SK-N-MC (cell line): Measurements from ENCODE around the gene RAET1G.

Source experiments
- DNase-seq: peaks from one replicate; pipeline ENCODE4 v3.0.0-alpha.2; 2011; ENCODE audit warnings: low read depth, low spot score
- H3K27ac ChIP-seq: fragments of 200-600 bp; sonication (generic); 2 replicates; pipeline ENCODE4 v1.5.1; 2016; ENCODE audit warnings: mixed run types
- H3K36me3 ChIP-seq: fragments of 200-600 bp; sonication (generic); 2 replicates; pipeline ENCODE4 v1.6.1; 2017; ENCODE audit warnings: antibody characterized with exemption, low read length, mixed read lengths; ENCODE audit not compliant: insufficient read depth
- H3K4me3 ChIP-seq: fragments of 200-600 bp; sonication (generic); 2 replicates; pipeline ENCODE4 v1.5.1; 2016
- H3K9ac ChIP-seq: fragments of 200-600 bp; sonication (generic); 2 replicates; pipeline ENCODE4 v1.8.0; 2017; ENCODE audit warnings: mixed run types, mixed read lengths; ENCODE audit not compliant: insufficient read length
- H3K9me3 ChIP-seq: fragments of 200-600 bp; sonication (generic); 2 replicates; pipeline ENCODE4 v1.6.1; 2017; ENCODE audit warnings: low read depth, mild to moderate bottlenecking, antibody characterized with exemption, low read length, moderate library complexity, mixed read lengths
- EZH2 ChIP-seq: fragments of 200-600 bp; sonication (generic); IDR thresholded peaks from one replicate; pipeline ENCODE4 v1.6.1; 2017; ENCODE audit warnings: antibody characterized with exemption
- FOXP2 ChIP-seq: optimal IDR thresholded peaks from 2 replicates; pipeline ENCODE3; 2011; ENCODE audit warnings: mild to moderate bottlenecking, moderate library complexity; ENCODE audit not compliant: insufficient read depth; ENCODE audit errors: extremely low read length, control extremely low read depth
- POLR2AphosphoS5 ChIP-seq: IDR thresholded peaks from 2 replicates; pipeline ENCODE4 v1.6.1; 2012; ENCODE audit warnings: mild to moderate bottlenecking, low read depth, low read length, borderline replicate concordance

RAET1G gene

GRCh38 chr6:149907317-149907716, 15.6 kb downstream of the RAET1G start:
- DNase-seq, result no peak
- no peak overlapping the region for H3K4me3 ChIP-seq
- H3K36me3 ChIP-seq, result no peaks in the 10 kb centered on the region
- no peaks in the 10 kb centered on the region for H3K9me3 ChIP-seq
- H3K27ac ChIP-seq, result no peak overlapping the region
- TF ChIP-seq POLR2AphosphoS5, result no peak
- TF ChIP-seq EZH2, result no peak
- TF ChIP-seq FOXP2, result no peak
- no peak overlapping the region for H3K9ac ChIP-seq

DNA sequence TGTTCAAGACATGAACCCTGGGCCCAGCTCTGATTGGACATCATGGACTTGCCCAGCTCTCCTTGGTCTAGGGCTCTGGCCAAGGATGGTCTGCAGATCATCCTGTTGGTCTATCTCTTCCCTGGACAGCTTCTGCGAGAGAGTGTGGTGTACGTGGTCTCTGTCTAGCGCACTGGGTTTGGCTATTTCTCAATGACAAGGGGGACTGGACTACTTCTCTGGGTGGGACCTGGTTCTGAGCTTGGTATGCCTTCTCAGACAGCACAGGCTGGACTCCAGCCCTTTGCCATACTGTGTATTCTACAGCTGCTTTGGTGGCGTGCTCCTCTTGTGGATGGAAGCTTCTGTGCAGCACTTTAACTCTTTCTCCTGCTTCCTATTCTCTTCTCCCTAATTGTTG, 16.5 kb downstream of the RAET1G start:
- Histone ChIP-seq H3K9ac (no peak overlapping the region), H3K36me3 (no peaks in the 10 kb centered on the region), H3K27ac (no peak overlapping the region), H3K9me3 (no peaks in the 10 kb centered on the region), H3K4me3 (no peak overlapping the region)
- TF ChIP-seq FOXP2, result no peak
- no peak for TF ChIP-seq EZH2
- TF ChIP-seq POLR2AphosphoS5, result no peak
- no peak for DNase-seq

GRCh38 chr6:149905911-149906371, 17.0 kb downstream of the RAET1G start:
- H3K36me3 ChIP-seq, result no peaks in the 10 kb centered on the region

DNA sequence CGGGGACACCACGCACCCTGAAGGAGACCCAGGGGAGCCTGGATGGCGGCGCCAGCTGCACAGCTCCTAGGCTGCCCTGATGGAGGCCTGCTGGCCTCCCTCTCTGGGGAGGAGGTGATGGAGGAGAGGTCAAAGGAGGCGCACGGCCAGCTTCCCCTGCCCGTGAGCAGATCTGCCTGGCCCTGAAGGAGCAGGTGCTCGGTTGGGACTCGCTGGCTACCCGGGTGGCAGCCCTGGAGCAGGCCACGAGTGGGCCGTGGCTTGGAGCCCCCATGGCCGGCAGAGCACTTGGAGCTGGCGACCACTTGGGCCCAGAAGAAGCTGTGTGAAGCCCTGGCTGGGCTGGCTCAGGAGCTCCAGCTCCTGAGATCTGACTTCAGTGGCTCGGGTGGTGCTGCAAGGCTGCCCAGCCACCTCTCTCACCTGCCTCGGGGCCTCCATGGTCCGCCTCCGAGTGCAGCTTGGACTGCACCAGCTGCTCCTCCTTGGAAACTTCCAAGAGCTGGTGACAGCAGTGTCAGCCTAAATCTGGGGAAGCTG, 17.5 kb downstream of the RAET1G start:
- TF ChIP-seq POLR2AphosphoS5 (no peak), FOXP2 (no peak), EZH2 (no peak)
- Histone ChIP-seq H3K36me3 (no peaks in the 10 kb centered on the region), H3K4me3 (no peak overlapping the region), H3K9ac (no peak overlapping the region), H3K9me3 (no peaks in the 10 kb centered on the region), H3K27ac (no peak overlapping the region)
- no peak for DNase-seq

More at GRCh38 chr6:149905911-149906371, 17.0 kb downstream of the RAET1G start:
- no peak for DNase-seq
- Histone ChIP-seq H3K27ac (no peak overlapping the region), H3K9ac (no peak overlapping the region), H3K4me3 (no peak overlapping the region), H3K9me3 (no peaks in the 10 kb centered on the region)
- TF ChIP-seq FOXP2 (no peak), POLR2AphosphoS5 (no peak), EZH2 (no peak)

DNA sequence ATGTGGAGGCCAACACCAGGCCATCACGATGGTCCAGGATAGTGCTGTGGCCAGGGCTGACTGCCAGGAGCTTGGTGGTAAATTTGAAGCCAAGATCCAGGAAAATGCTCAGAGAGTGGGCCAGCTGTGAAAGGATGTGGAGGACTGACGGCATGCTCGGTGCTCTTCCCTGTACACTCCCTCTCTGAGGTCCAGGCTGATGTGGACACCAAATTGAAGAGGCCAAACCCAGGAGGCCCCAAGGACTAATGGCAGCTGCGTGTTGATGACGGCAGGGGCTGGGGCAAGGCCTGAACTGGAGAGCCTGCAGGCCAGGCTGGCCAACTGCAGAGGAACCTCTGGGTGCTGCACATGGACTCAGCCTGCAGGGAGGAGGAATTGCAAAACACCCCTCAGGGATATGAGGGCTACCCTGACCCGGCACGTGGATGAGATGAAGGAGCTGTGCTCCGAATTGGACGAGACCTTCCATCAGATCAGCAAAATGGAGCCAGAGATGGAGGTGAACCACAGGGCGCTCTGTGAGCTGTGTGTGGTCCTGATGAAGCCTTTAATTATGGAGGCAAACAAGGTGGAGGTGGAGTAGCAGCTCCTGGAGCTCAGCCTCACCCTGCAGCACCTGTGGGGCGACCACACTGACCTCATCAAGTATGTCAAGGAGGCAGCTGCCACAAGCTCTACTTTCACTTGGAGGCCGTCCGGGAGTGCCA, 18.1 kb downstream of the RAET1G start:
- H3K27ac ChIP-seq, result no peak overlapping the region
- no peaks in the 10 kb centered on the region for H3K36me3 ChIP-seq
- TF ChIP-seq EZH2 (no peak), POLR2AphosphoS5 (no peak), FOXP2 (no peak)
- H3K9me3 ChIP-seq, result no peaks in the 10 kb centered on the region
- no peak overlapping the region for H3K4me3 ChIP-seq
- DNase-seq, result no peak
- H3K9ac ChIP-seq, result no peak overlapping the region

- Histone ChIP-seq H3K36me3 (no peaks in the 10 kb centered on the region), H3K27ac (no peak overlapping the region), H3K9ac (no peak overlapping the region), H3K4me3 (no peak overlapping the region), H3K9me3 (no peaks in the 10 kb centered on the region)
- TF ChIP-seq FOXP2, result no peak
- no peak for TF ChIP-seq POLR2AphosphoS5
- no peak for TF ChIP-seq EZH2
- DNase-seq, result no peak
Observed at GRCh38 chr6:149903938-149904611, 18.8 kb downstream of the RAET1G start.

GRCh38 chr6:149901444-149902140, 21.3 kb downstream of the RAET1G start:
- no peak for TF ChIP-seq POLR2AphosphoS5
- TF ChIP-seq EZH2, result no peak
- no peak for TF ChIP-seq FOXP2

DNA sequence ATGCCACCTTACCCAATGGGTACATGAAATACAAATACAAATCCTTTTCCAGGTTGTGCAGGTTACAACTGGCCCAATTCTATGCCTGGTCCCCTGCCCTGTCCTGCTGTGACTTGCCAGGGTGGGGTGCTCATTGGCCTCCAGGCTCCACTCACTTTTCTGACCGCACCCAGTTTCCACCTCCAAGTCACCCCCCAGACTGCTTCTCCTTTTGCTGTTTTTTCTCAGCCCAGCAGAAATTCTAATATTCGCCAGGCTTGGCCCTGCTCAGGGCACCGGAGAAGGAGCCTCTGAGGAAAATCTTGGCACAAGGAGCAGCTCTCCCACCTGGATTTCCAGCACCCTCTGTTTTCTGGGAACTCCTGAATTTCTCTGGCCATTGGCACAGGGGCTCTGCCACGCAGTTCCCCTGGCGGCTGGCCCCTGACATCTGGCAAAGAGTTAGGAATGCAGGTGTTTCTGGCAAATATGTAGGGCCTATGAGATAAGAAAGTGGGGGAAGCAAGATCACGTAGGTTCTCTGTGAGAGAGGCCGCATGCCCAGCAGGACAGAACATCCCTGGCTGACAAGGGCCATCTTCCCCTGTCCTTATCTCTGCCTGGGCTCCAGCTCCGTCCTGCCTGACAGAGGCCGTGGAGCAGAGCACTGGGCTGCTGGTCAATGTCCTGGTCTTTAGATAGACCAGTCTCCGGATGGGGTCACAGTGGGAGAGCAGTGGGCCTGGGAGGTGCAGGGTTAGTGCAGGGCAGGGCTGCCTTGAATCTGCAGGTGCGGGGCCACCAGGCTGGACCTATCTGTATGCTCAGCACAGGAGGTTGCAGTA, 22.1 kb downstream of the RAET1G start:
- Histone ChIP-seq H3K9ac (no peak overlapping the region), H3K4me3 (no peak overlapping the region), H3K27ac (no peak overlapping the region), H3K9me3 (no peaks in the 10 kb centered on the region), H3K36me3 (no peaks in the 10 kb centered on the region)
- no peak for DNase-seq
- TF ChIP-seq FOXP2, result no peak
- no peak for TF ChIP-seq POLR2AphosphoS5
- TF ChIP-seq EZH2, result no peak

More at GRCh38 chr6:149901444-149902140, 21.3 kb downstream of the RAET1G start:
- Histone ChIP-seq H3K27ac (no peak overlapping the region), H3K9me3 (no peaks in the 10 kb centered on the region), H3K4me3 (no peak overlapping the region), H3K36me3 (no peaks in the 10 kb centered on the region), H3K9ac (no peak overlapping the region)
- DNase-seq, result no peak
